ENCODE data around the gene CTBP1. TPM values are rescaled to one million over a fixed set of nuclear protein-coding genes. Genes with fewer than 3 reads are reported as not detected.
A peak's percentile ranks its signal among the peaks of the same experiment; 100 is the strongest.

Gene CTBP1
- total RNA-seq, 1 donor from 2014 or later: 165 TPM

DNA sequence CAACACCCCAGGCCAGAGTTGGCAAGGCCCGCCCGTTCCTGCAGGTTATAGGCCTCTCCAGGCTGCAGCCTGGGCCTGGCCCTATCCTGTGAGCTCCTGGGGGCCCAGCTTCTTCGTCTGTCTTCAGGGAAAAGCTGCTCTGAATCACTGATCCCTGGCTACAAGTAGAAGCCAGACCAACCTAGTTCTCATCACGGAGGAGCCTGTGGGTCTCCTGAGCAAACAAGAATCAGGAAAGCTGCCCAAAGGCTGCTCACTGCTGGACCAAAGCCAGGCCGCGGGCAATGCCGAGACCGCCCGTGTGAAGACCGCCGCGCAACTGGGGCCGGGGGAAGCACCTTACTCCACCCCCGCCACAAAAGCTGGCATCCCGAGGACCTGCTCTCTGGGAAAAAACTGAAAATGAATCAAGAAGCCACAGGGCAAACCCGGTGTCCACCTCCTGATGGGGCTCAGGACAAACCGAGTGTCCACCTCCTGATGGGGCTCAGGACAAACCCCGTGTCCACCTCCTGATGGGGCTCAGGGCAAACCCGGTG, 12.8 kb downstream of the CTBP1 start:
- TF ChIP-seq, protein P1, sequence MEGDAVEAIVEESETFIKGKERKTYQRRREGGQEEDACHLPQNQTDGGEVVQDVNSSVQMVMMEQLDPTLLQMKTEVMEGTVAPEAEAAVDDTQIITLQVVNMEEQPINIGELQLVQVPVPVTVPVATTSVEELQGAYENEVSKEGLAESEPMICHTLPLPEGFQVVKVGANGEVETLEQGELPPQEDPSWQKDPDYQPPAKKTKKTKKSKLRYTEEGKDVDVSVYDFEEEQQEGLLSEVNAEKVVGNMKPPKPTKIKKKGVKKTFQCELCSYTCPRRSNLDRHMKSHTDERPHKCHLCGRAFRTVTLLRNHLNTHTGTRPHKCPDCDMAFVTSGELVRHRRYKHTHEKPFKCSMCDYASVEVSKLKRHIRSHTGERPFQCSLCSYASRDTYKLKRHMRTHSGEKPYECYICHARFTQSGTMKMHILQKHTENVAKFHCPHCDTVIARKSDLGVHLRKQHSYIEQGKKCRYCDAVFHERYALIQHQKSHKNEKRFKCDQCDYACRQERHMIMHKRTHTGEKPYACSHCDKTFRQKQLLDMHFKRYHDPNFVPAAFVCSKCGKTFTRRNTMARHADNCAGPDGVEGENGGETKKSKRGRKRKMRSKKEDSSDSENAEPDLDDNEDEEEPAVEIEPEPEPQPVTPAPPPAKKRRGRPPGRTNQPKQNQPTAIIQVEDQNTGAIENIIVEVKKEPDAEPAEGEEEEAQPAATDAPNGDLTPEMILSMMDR (conservative IDR thresholded peaks at IDR 0.05): no peak
- H3K36me3 Mint-ChIP-seq: no peaks in the 10 kb centered on the region

DNA sequence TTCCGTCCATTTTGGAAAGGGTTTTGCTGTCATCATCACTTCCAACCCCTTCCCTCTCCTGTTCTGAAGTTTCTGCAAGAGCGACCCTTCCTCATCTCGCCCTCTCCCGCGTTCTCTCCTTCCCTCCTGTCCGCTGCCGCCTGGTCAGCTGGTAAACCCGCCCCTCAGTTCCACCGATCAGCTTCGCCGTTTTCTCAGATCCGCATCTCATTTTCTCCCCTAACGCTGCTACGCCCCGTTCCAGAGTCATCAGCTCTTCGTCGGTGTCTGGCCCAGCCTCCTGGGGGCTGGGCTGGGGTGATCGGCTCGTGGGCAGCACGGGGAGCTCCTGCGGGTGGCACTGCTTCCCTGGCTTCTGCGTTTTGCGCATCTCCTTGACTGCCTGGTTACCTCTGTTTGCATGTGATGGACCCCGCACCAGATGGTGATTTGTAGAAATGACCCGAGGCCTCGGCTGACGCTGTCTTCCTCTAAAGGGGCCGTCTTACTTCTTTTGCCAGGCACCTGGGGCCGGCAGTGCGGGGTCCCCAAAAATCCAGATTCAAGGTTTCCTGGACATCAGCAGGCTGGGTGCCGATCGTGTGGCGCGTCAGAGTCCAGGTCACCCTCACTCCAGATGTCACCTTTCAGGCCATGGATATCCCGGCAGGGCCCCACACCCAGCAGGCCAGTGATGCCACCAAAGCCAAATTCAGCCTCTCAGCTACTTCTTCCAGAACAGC, 13.4 kb downstream of the CTBP1 start:
- no peaks in the 10 kb centered on the region for H3K9me3 Mint-ChIP-seq
- peaks cover 15% of the 10 kb centered on the region for H3K4me1 Mint-ChIP-seq (ENCODE audit: unreplicated experiment)
- DNase-seq (ENCODE audit: extremely low spot score, unreplicated experiment): no peak
- no peaks in the 10 kb centered on the region for H3K36me3 Mint-ChIP-seq
- no peaks in the 10 kb centered on the region for H3K27me3 Mint-ChIP-seq
- peak overlapping the region; percentile 53 for H3K27ac Mint-ChIP-seq
- no peak overlapping the region for H3K4me3 Mint-ChIP-seq
- TF ChIP-seq, protein P1 (conservative IDR thresholded peaks at IDR 0.05): no peak

More for the DNA sequence above, 12.8 kb downstream of the CTBP1 start:
- Mint-ChIP-seq H3K4me3 (no peak overlapping the region), H3K4me1 (ENCODE audit: unreplicated experiment) (peaks cover 15% of the 10 kb centered on the region), H3K9me3 (no peaks in the 10 kb centered on the region), H3K27ac (no peak overlapping the region), H3K27me3 (no peaks in the 10 kb centered on the region)
- DNase-seq (ENCODE audit: extremely low spot score, unreplicated experiment): no peak

DNA sequence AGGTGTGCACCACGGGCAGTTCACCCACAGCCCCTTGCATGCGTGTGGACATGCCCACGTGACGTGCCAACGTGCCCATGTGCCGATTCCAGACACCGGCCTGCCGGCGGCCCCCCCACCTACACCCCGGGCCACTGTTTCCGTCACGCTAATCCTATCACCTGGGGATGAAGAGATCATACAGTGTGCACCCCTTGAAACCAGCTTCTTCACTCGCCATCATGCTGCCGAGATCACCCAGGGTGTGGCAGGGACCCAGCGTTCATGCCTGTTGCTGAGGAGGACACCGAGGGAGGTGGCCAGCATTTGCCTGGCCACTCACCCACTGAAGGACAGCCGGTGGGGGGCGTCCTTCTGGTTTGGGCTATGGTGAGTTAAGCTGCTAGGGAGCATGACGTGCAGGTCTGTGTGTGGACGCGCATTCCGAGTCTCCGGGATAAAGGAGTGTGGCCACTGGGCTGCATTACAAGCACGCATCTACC, 14.1 kb downstream of the CTBP1 start:
- no peaks in the 10 kb centered on the region for H3K27me3 Mint-ChIP-seq
- peak overlapping the region; percentile 78 for H3K27ac Mint-ChIP-seq
- peaks cover 15% of the 10 kb centered on the region for H3K4me1 Mint-ChIP-seq (ENCODE audit: unreplicated experiment)
- TF ChIP-seq, protein P1 (conservative IDR thresholded peaks at IDR 0.05): no peak
- no peak overlapping the region for H3K4me3 Mint-ChIP-seq
- H3K9me3 Mint-ChIP-seq: no peaks in the 10 kb centered on the region
- no peak for DNase-seq (ENCODE audit: extremely low spot score, unreplicated experiment)
- H3K36me3 Mint-ChIP-seq: no peaks in the 10 kb centered on the region

DNA sequence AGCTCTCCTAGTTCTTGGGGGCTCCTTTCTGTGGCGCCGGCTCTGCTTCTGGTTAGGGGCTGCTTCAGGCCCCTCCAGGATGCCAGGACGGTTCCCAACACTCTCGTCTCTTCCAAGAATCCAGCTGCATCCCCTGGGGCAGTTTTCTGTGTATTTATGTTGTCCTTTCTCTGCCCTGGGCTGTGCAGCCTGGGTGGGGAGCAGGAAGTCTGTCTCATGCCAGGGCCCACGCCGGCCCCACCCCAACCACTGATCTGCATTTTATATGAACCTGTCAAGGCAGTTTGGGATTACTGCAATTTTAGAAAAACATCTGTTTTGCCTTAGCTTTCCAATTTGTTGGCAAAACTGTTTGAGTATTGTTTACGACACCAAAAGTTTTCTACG, 14.6 kb downstream of the CTBP1 start:
- no peaks in the 10 kb centered on the region for H3K27me3 Mint-ChIP-seq
- no peaks in the 10 kb centered on the region for H3K36me3 Mint-ChIP-seq
- H3K4me3 Mint-ChIP-seq: no peak overlapping the region
- DNase-seq (ENCODE audit: extremely low spot score, unreplicated experiment): no peak
- no peaks in the 10 kb centered on the region for H3K9me3 Mint-ChIP-seq
- H3K4me1 Mint-ChIP-seq (ENCODE audit: unreplicated experiment): peaks cover 15% of the 10 kb centered on the region
- TF ChIP-seq, protein P1 (conservative IDR thresholded peaks at IDR 0.05): no peak
- H3K27ac Mint-ChIP-seq: peak overlapping the region; percentile 78

DNA sequence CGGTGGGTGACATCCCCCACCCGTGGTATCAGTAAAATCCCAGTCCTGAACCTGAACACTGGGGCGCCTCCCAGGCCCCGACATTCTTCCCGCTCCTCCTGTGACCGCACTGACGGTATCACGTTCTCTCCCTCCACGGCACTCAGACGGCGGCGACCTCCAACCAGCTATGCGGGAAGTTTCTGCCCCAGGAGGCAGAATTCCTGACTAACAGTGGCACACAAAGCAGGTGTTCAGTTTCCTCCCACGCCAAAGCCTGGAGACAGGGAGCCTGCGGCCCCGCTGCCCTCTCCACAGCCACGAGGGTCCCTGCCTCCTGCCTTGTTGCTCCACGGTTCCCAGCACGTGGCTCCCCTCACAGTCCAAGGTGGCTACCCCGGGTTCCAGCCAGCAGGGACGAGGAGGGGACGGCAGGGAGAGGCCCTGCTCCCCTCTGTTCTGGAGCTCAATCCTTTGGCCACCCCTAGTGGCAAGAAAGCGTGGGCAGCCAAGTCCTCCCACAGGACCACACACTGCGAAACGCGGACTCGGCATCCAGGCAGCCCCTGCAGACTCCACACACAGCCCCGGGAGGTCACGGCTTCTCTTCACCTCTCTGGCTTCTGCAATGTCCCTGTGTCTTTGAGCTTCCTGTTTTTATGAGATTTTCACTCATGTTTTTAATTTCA, 15.2 kb downstream of the CTBP1 start:
- no peaks in the 10 kb centered on the region for H3K36me3 Mint-ChIP-seq
- peaks cover 15% of the 10 kb centered on the region for H3K4me1 Mint-ChIP-seq (ENCODE audit: unreplicated experiment)
- H3K4me3 Mint-ChIP-seq: no peak overlapping the region
- no peaks in the 10 kb centered on the region for H3K27me3 Mint-ChIP-seq
- peak overlapping the region; percentile 78 for H3K27ac Mint-ChIP-seq
- DNase-seq (ENCODE audit: extremely low spot score, unreplicated experiment): no peak
- no peaks in the 10 kb centered on the region for H3K9me3 Mint-ChIP-seq
- TF ChIP-seq, protein P1 (conservative IDR thresholded peaks at IDR 0.05): peak; percentile 18

Data from type B pancreatic cell (in vitro differentiated cells).